Measurements from ENCODE around the gene GTF2IRD2. TPM values are rescaled to one million over a fixed set of nuclear protein-coding genes. Genes with fewer than 3 reads are reported as not detected.
"Not testable (repeated sequence)": the region's sequence is repeated elsewhere in the genome, so short reads cannot be mapped to it uniquely, and the experiment has no call there.

The GTF2IRD2 gene
- total RNA-seq, 5 donors from 2014 or later (not counting 1 experiment from before 2014, with no cell fraction given): 13.5 to 37.7 (median 29.7) TPM

DNA sequence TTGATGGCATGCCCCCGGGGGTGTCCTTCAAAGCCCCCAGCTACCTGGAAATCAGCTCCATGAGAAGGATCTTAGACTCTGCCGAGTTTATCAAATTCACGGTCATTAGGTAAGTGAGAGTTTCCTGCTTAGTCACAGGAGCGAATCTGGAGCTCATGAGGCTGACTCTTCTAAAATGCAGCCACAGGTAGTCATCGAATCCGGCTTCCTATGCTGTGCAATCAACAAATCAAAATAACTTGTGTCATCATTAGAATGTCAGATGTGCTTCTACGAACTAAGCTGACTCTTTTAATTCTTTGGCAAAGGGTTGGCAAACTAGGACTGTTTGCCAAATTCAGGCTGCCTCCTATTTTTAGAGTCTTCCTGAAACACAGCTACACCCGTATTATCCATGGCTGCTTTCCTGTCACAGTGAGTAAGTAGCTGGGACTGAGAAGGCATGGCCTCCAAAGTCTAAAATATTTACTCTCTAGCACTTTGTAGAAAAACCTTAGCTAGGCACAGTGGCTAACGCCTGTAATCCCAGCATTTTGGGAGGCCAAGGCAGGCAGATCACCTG is 97.4 kb downstream of the GTF2IRD2 start:
- H3K27ac ChIP-seq (ENCODE audit: low read length); H3K36me3 ChIP-seq (ENCODE audit: control insufficient read depth in 2 of 2, extremely low read depth in 1 of 2, insufficient read depth in 1 of 2, low read length in 1 of 2); CTCF ChIA-PET; H3K27ac Mint-ChIP-seq; H3K4me3 ChIP-seq (ENCODE audit: control insufficient read depth in 1 of 2, extremely low read depth in 1 of 2, low read length in 1 of 2); H3K36me3 Mint-ChIP-seq; H3K4me1 Mint-ChIP-seq; H3K27me3 ChIP-seq (replicated peaks in 1 of 2; ENCODE audit: control insufficient read depth in 2 of 2, extremely low read depth in 1 of 2, insufficient read depth in 2 of 2, low read length in 1 of 2); H3K4me1 ChIP-seq (ENCODE audit: control insufficient read depth in 1 of 2, extremely low read depth in 1 of 2, insufficient read depth in 2 of 2, low read length in 2 of 2); DNase-seq; H3K4me3 Mint-ChIP-seq; ATAC-seq (replicated peaks in 1 of 4); H3K27me3 Mint-ChIP-seq; H3K9me3 Mint-ChIP-seq; H3K9me3 ChIP-seq; POLR2A ChIA-PET: not testable (repeated sequence)
- WGBS (ENCODE audit: insufficient coverage): no CpG with 5 or more reads among the region's 9 CpGs

Other genes with a start within 250 kb of the GTF2IRD2 start
- 100 to 1,000 TPM; 155 to 196 (median 166) TPM for gene GTF2I, start 193.9 kb downstream of the GTF2IRD2 start, total RNA-seq
- 1 to 10 TPM; 2.6 to 9.4 (median 6.5) TPM for gene NCF1, start 77.6 kb downstream of the GTF2IRD2 start, total RNA-seq
- gene CASTOR2, start 113.1 kb upstream of the GTF2IRD2 start, total RNA-seq: 1 to 10 TPM; 4.7 to 8.1 (median 7.2) TPM
- gene RCC1L, start 222.2 kb upstream of the GTF2IRD2 start, total RNA-seq: 10 to 100 TPM; 24.5 to 36.4 (median 31.7) TPM
- gene GTF2IRD2B, start 241.0 kb upstream of the GTF2IRD2 start, total RNA-seq: 10 to 100 TPM; 36.3 to 83.5 (median 80.6) TPM